Astrocyte (in vitro differentiated cells and primary cell): ENCODE data around the gene PTPN12. TPM values are rescaled to one million over a fixed set of nuclear protein-coding genes. Genes with fewer than 3 reads are reported as not detected.

ENCODE experiments used
- DNase-seq: peaks from one replicate; pipeline ENCODE4 v3.0.0-alpha.2; 2010; ENCODE audit warnings: low read depth
- FAIRE-seq: peaks from 2 replicates; lab custom pipeline; 2011; peaks lifted over from hg19 to GRCh38; lab: Jason Lieb, UNC
- H2AFZ ChIP-seq: 2 replicates; pipeline ENCODE4 v1.6.0; 2012; ENCODE audit warnings: low read depth, low read length, inconsistent platforms
- H3K27ac ChIP-seq: 2 replicates; pipeline ENCODE4 v1.5.1; 2011; ENCODE audit warnings: low read depth, low read length, inconsistent platforms
- H3K27me3 ChIP-seq: 2 replicates; pipeline ENCODE4 v1.6.0; 2011; ENCODE audit warnings: low read length, inconsistent platforms; ENCODE audit not compliant: insufficient read depth
- H3K36me3 ChIP-seq: 2 replicates; pipeline ENCODE4 v1.5.1; 2011; ENCODE audit warnings: low read length, inconsistent platforms; ENCODE audit not compliant: insufficient read depth
- H3K4me1 ChIP-seq: 2 replicates; pipeline ENCODE4 v1.5.1; 2011; ENCODE audit warnings: low read length, inconsistent platforms; ENCODE audit not compliant: insufficient read depth
- H3K4me2 ChIP-seq: 2 replicates; pipeline ENCODE4 v1.6.0; 2012; ENCODE audit warnings: low read length, inconsistent platforms
- H3K4me3 ChIP-seq: 2 replicates; pipeline ENCODE4 v1.5.1; 2011; ENCODE audit warnings: low read depth, mild to moderate bottlenecking, low read length, inconsistent platforms; ENCODE audit not compliant: insufficient read depth
- H3K79me2 ChIP-seq: 2 replicates; pipeline ENCODE4 v1.6.0; 2012; ENCODE audit warnings: mild to moderate bottlenecking, low read length, inconsistent platforms; ENCODE audit not compliant: insufficient read depth
- H3K9ac ChIP-seq: 2 replicates; pipeline ENCODE4 v1.6.0; 2012; ENCODE audit warnings: mild to moderate bottlenecking, low read length, inconsistent platforms
- H3K9me3 ChIP-seq: 2 replicates; pipeline ENCODE4 v1.5.1; 2012; ENCODE audit warnings: low read depth, mild to moderate bottlenecking, low read length, inconsistent platforms; ENCODE audit not compliant: insufficient read depth
- H4K20me1 ChIP-seq: 2 replicates; pipeline ENCODE4 v1.6.0; 2012; ENCODE audit warnings: low read length, inconsistent platforms; ENCODE audit not compliant: insufficient read depth
- H3K27ac Mint-ChIP-seq: one replicate; pipeline ENCODE4 v1.8.0; 2021; ENCODE audit warnings: mild to moderate bottlenecking, mixed read lengths; ENCODE audit not compliant: unreplicated experiment
- H3K27me3 Mint-ChIP-seq: one replicate; pipeline ENCODE4 v1.8.0; 2021; ENCODE audit warnings: low read depth, mixed read lengths; ENCODE audit not compliant: unreplicated experiment
- H3K36me3 Mint-ChIP-seq: one replicate; pipeline ENCODE4 v1.8.0; 2021; ENCODE audit warnings: low read depth, mixed read lengths; ENCODE audit not compliant: unreplicated experiment
- H3K4me1 Mint-ChIP-seq: one replicate; pipeline ENCODE4 v1.8.0; 2021; ENCODE audit warnings: low read depth, mixed read lengths; ENCODE audit not compliant: unreplicated experiment
- H3K4me3 Mint-ChIP-seq: one replicate; pipeline ENCODE4 v1.8.0; 2021; ENCODE audit warnings: mild to moderate bottlenecking, moderate library complexity, mixed read lengths; ENCODE audit not compliant: unreplicated experiment
- H3K9me3 Mint-ChIP-seq: one replicate; pipeline ENCODE4 v1.8.0; 2021; ENCODE audit warnings: mild to moderate bottlenecking, mixed read lengths; ENCODE audit not compliant: unreplicated experiment
- CTCF ChIP-seq: IDR thresholded peaks from 2 replicates; pipeline ENCODE4 v1.5.1; 2011; ENCODE audit warnings: low read depth, mild to moderate bottlenecking, inconsistent platforms, low read length, moderate library complexity; ENCODE audit not compliant: insufficient read depth
- EZH2 ChIP-seq: IDR thresholded peaks from 2 replicates; pipeline ENCODE4 v1.6.1; 2012; ENCODE audit warnings: mild to moderate bottlenecking, low read length, inconsistent platforms; ENCODE audit not compliant: insufficient read depth
- total RNA-seq: library from RNA; stranded (reverse); gene quantifications from 2 replicates; pipeline ENCODE4 v1.2.1, GENCODE V29; 2021

The PTPN12 gene
- total RNA-seq, 1 donor from 2014 or later, result 111 TPM

- Mint-ChIP-seq H3K36me3 (no peaks in the 10 kb centered on the region), H3K27ac (no peak overlapping the region), H3K4me3 (no peak overlapping the region), H3K27me3 (no peaks in the 10 kb centered on the region), H3K4me1 (no peaks in the 10 kb centered on the region), H3K9me3 (peaks cover 11% of the 10 kb centered on the region)
- Histone ChIP-seq H3K79me2 (no peaks in the 10 kb centered on the region), H3K4me1 (no peaks in the 10 kb centered on the region), H4K20me1 (no peaks in the 10 kb centered on the region), H3K9me3 (peaks cover 2% of the 10 kb centered on the region), H3K4me2 (no peak overlapping the region), H3K27ac (no peak overlapping the region), H3K27me3 (no peaks in the 10 kb centered on the region), H3K4me3 (no peak overlapping the region), H3K36me3 (no peaks in the 10 kb centered on the region), H2AFZ (no peak overlapping the region), H3K9ac (no peak overlapping the region)
- TF ChIP-seq EZH2 (no peak), CTCF (no peak)
- no peak for DNase-seq
- no peak for FAIRE-seq
Measured at GRCh38 chr7:77498659-77499379, 38.3 kb upstream of the PTPN12 start.

- no peaks in the 10 kb centered on the region for H3K4me1 Mint-ChIP-seq
- Histone ChIP-seq H2AFZ (no peak overlapping the region), H3K27me3 (no peaks in the 10 kb centered on the region), H3K27ac (no peak overlapping the region), H4K20me1 (no peaks in the 10 kb centered on the region), H3K79me2 (no peaks in the 10 kb centered on the region), H3K9ac (no peak overlapping the region), H3K4me3 (no peak overlapping the region), H3K4me2 (no peak overlapping the region), H3K9me3 (no peaks in the 10 kb centered on the region), H3K4me1 (no peaks in the 10 kb centered on the region), H3K36me3 (no peaks in the 10 kb centered on the region)
- no peaks in the 10 kb centered on the region for H3K36me3 Mint-ChIP-seq
- H3K4me3 Mint-ChIP-seq, result no peak overlapping the region
- H3K9me3 Mint-ChIP-seq, result no peaks in the 10 kb centered on the region
- DNase-seq (no peak), FAIRE-seq (no peak)
- no peaks in the 10 kb centered on the region for H3K27me3 Mint-ChIP-seq
- TF ChIP-seq EZH2 (no peak), CTCF (no peak)
- no peak overlapping the region for H3K27ac Mint-ChIP-seq
Measured at GRCh38 chr7:77501192-77501515, 35.9 kb upstream of the PTPN12 start.

- no peak overlapping the region for H3K9ac ChIP-seq
Measured at GRCh38 chr7:77504951-77505350, 32.1 kb upstream of the PTPN12 start.

More at GRCh38 chr7:77504951-77505350, 32.1 kb upstream of the PTPN12 start:
- H3K27ac Mint-ChIP-seq, result no peak overlapping the region
- TF ChIP-seq CTCF, result no peak
- no peak for TF ChIP-seq EZH2
- no peak overlapping the region for H3K27ac ChIP-seq
- H3K79me2 ChIP-seq, result no peaks in the 10 kb centered on the region
- H3K36me3 ChIP-seq, result no peaks in the 10 kb centered on the region
- no peaks in the 10 kb centered on the region for H3K27me3 Mint-ChIP-seq
- no peaks in the 10 kb centered on the region for H4K20me1 ChIP-seq
- H3K4me3 ChIP-seq, result no peak overlapping the region
- no peak overlapping the region for H2AFZ ChIP-seq
- no peak for FAIRE-seq
- H3K9me3 Mint-ChIP-seq, result no peaks in the 10 kb centered on the region
- no peaks in the 10 kb centered on the region for H3K9me3 ChIP-seq
- DNase-seq, result no peak
- H3K4me3 Mint-ChIP-seq, result no peak overlapping the region
- H3K36me3 Mint-ChIP-seq, result peaks cover 3% of the 10 kb centered on the region
- no peaks in the 10 kb centered on the region for H3K4me1 Mint-ChIP-seq
- H3K27me3 ChIP-seq, result no peaks in the 10 kb centered on the region
- no peaks in the 10 kb centered on the region for H3K4me1 ChIP-seq
- no peak overlapping the region for H3K4me2 ChIP-seq
